PC-3 (cell line): ENCODE data around the gene ZNF778. TPM values are rescaled to one million over a fixed set of nuclear protein-coding genes. Genes with fewer than 3 reads are reported as not detected.

ENCODE experiments used
- ATAC-seq: fragments of 200-7000 bp; cut with Tn5 transposase; 2 replicates; pipeline ENCODE4 v1.9.1; 2020; ENCODE audit warnings: mild to moderate bottlenecking, moderate library complexity
- BruUV-seq: library from RNA; stranded (reverse); fragments of 400-500 nt; replicated peaks from 2 replicates; lab custom pipeline; 2021; lab: Mats Ljungman, UMichigan
- CTCF ChIA-PET: fragments of 300-600 bp; sonication (Branson Sonifier 250); formaldehyde crosslinking; loops from one replicate; lab custom pipeline; 2022; ENCODE audit warnings: antibody characterized with exemption; lab: Charles Lee
- POLR2A ChIA-PET: fragments of 300-600 bp; sonication (Branson Sonifier 250); formaldehyde crosslinking; loops from one replicate; lab custom pipeline; 2022; ENCODE audit warnings: antibody characterized with exemption; ENCODE audit not compliant: unreplicated experiment; lab: Charles Lee
- DNase-seq: peaks from one replicate; pipeline ENCODE4 v3.0.0-alpha.2; 2015
- H2AFZ ChIP-seq: fragments of 300-600 bp; sonication (generic); 2 replicates; pipeline ENCODE4 v1.6.0; 2016; ENCODE audit warnings: antibody characterized with exemption, low read length
- H3F3A ChIP-seq: fragments of 300-600 bp; sonication (generic); one replicate; pipeline ENCODE4 v1.6.0; 2017; ENCODE audit warnings: antibody characterized with exemption, low read length, control low read depth, mild to moderate bottlenecking; ENCODE audit not compliant: unreplicated experiment
- H3K27ac ChIP-seq: fragments of 300-600 bp; sonication (generic); 2 replicates; pipeline ENCODE4 v1.5.1; 2016; ENCODE audit warnings: mild to moderate bottlenecking, low read length
- H3K27me3 ChIP-seq: fragments of 300-600 bp; sonication (generic); 2 replicates; pipeline ENCODE4 v1.6.1; 2016; ENCODE audit warnings: low read length, mixed read lengths
- H3K36me3 ChIP-seq: fragments of 300-600 bp; sonication (generic); 2 replicates; pipeline ENCODE4 v1.6.1; 2016; ENCODE audit warnings: low read depth, mixed run types, low read length, mixed read lengths
- H3K4me1 ChIP-seq: fragments of 300-600 bp; sonication (generic); 2 replicates; pipeline ENCODE4 v1.5.1; 2016; ENCODE audit warnings: low read length; ENCODE audit not compliant: insufficient read depth
- H3K4me2 ChIP-seq: fragments of 300-600 bp; sonication (generic); 2 replicates; pipeline ENCODE4 v1.6.0; 2016; ENCODE audit warnings: low read length
- H3K4me3 ChIP-seq: fragments of 300-600 bp; sonication (generic); 2 replicates; pipeline ENCODE4 v1.5.1; 2016; ENCODE audit warnings: mild to moderate bottlenecking, low read length, mixed read lengths
- H3K79me2 ChIP-seq: fragments of 300-600 bp; sonication (generic); 2 replicates; pipeline ENCODE4 v1.6.1; 2017; ENCODE audit warnings: low read length, mixed read lengths
- H3K9ac ChIP-seq: fragments of 300-600 bp; sonication (generic); 2 replicates; pipeline ENCODE4 v1.6.0; 2016; ENCODE audit warnings: mild to moderate bottlenecking, low read length
- H3K9me2 ChIP-seq: fragments of 300-600 bp; sonication (generic); replicated peaks from 2 replicates; pipeline ENCODE4 v1.6.1; 2016; ENCODE audit warnings: mixed run types, low read length, mixed read lengths
- H3K9me3 ChIP-seq: fragments of 300-600 bp; sonication (generic); 2 replicates; pipeline ENCODE4 v1.6.1; 2016; ENCODE audit warnings: low read length, mixed read lengths
- H4K20me1 ChIP-seq: fragments of 300-600 bp; sonication (generic); 2 replicates; pipeline ENCODE4 v1.6.1; 2016; ENCODE audit warnings: low read length, mixed read lengths
- EZH2 ChIP-seq: fragments of 300-600 bp; sonication (generic); IDR thresholded peaks from one replicate; pipeline ENCODE4 v1.6.1; 2017; ENCODE audit warnings: antibody characterized with exemption, mild to moderate bottlenecking, low read length; ENCODE audit not compliant: unreplicated experiment
- EZH2phosphoT487 ChIP-seq: fragments of 300-600 bp; sonication (generic); IDR thresholded peaks from 2 replicates; pipeline ENCODE4 v1.6.1; 2018; ENCODE audit warnings: mild to moderate bottlenecking, antibody characterized with exemption, low read length, borderline replicate concordance
- intact Hi-C: fragments of 100-400 bp; cut with micrococcal nuclease; formaldehyde crosslinking; loops from 2 replicates; pipeline ENCODE4 v1.9.0; 2023
- total RNA-seq: library from RNA; depleted of rRNA; stranded (reverse); fragments of >200 nt; gene quantifications from 2 replicates; pipeline ENCODE4 v1.2.3, GENCODE V29; 2014
- TF ChIP-seq, protein P1 (sequence below): fragments of 300-600 bp; sonication (generic); conservative IDR thresholded peaks from 2 replicates; pipeline ENCODE4 v1.5.1; 2017; ENCODE audit warnings: antibody characterized with exemption, low read depth, mild to moderate bottlenecking, low read length

Gene ZNF778
- total RNA-seq, 1 experiment from 2014 or later = 15.3 TPM

DNA sequence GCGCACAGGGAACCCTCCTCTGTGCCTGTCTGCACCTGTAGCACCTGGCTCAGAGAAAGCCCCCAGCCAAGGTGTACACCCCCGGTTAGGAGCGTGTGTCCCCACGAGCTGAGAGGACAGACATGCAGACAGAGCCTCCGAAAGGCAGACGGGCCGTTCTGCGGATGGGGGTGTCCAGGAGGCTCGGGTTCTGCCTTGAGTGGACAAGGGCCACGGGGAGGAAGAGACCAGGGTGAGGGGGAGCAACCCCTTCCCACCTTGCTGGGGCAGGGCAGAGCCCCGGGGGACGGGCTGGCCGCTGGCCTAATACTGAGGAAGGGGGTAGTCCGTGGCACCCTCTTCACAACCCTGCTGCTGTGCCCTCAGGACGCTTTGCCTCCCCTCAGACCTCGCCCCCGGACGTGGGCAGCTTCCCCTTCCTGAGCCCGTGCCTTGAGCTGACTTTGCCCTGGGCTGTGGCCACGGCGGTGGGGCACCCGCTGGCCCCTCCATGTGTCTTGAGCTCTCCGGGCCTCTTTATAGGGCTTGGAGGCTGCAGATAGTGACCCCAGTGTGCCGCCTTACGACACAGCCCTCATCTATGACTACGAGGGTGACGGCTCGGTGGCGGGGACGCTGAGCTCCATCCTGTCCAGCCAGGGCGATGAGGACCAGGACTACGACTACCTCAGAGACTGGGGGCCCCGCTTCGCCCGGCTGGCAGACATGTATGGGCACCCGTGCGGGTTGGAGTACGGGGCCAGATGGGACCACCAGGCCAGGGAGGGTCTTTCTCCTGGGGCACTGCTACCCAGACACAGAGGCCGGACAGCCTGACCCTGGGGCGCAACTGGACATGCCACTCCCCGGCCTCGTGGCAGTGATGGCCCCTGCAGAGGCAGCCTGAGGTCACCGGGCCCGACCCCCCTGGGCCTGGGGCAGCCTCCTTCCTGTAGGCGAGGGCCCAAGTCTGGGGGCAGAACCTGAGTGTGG is 22.9 kb upstream of the ZNF778 start:
- H3K9ac ChIP-seq = no peak overlapping the region
- no peaks in the 10 kb centered on the region for H3F3A ChIP-seq
- H3K9me2 ChIP-seq = no peaks in the 10 kb centered on the region
- no peaks in the 10 kb centered on the region for H3K9me3 ChIP-seq
- ChIA-PET CTCF (no interaction called here), POLR2A (no interaction called here)
- H3K4me3 ChIP-seq = no peak overlapping the region
- H3K4me1 ChIP-seq = no peaks in the 10 kb centered on the region
- H4K20me1 ChIP-seq = no peaks in the 10 kb centered on the region
- intact Hi-C loops = no loop called here
- ATAC-seq = no peak
- H3K36me3 ChIP-seq = no peaks in the 10 kb centered on the region
- H3K79me2 ChIP-seq = no peaks in the 10 kb centered on the region
- no peak for DNase-seq
- no TSS peak for BruUV-seq
- no peak overlapping the region for H2AFZ ChIP-seq
- no peak overlapping the region for H3K27ac ChIP-seq
- H3K27me3 ChIP-seq = no peaks in the 10 kb centered on the region
- TF ChIP-seq, protein P1, sequence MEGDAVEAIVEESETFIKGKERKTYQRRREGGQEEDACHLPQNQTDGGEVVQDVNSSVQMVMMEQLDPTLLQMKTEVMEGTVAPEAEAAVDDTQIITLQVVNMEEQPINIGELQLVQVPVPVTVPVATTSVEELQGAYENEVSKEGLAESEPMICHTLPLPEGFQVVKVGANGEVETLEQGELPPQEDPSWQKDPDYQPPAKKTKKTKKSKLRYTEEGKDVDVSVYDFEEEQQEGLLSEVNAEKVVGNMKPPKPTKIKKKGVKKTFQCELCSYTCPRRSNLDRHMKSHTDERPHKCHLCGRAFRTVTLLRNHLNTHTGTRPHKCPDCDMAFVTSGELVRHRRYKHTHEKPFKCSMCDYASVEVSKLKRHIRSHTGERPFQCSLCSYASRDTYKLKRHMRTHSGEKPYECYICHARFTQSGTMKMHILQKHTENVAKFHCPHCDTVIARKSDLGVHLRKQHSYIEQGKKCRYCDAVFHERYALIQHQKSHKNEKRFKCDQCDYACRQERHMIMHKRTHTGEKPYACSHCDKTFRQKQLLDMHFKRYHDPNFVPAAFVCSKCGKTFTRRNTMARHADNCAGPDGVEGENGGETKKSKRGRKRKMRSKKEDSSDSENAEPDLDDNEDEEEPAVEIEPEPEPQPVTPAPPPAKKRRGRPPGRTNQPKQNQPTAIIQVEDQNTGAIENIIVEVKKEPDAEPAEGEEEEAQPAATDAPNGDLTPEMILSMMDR = no peak
- H3K4me2 ChIP-seq = no peak overlapping the region

DNA sequence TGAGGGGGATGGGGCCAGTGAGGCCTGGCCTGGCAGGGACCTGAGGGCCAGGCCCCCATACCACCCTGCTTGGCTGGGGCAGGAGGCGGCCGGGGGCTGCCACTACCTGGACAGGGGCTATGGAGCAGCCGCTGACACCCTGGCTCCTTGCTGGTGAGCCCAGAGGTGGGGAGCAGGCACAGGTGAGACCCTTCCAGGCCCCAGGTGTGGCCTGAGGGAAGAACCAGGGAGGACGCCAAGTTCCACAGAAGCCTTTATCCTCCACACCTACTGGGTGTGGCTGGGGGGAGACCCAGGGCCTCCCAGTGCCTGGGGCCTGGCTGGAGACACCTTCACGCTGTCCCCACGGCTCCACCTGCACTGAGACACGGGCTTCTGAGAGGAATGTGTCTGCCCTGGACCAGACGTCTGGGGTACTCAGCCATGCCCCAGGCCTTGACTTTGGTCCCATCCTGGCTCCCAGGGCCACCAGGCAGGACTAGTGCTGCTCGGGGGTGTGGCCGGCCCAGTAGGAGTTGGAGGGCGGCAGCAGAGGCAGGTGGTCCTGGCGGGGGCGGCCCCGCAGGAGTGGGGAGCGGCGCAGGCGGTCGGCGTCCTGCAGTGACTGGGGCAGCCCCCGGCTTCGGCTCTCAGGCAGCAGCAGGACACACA is 21.9 kb upstream of the ZNF778 start:
- no peak for ATAC-seq
- intact Hi-C loops = no loop called here
- TF ChIP-seq EZH2phosphoT487 (no peak), EZH2 (no peak)
- TF ChIP-seq, protein P1 = no peak
- Histone ChIP-seq H3K27ac (no peak overlapping the region), H3K9me2 (no peaks in the 10 kb centered on the region), H3K4me1 (no peaks in the 10 kb centered on the region), H3K79me2 (no peaks in the 10 kb centered on the region), H2AFZ (no peak overlapping the region), H3K9me3 (no peaks in the 10 kb centered on the region), H3K9ac (no peak overlapping the region), H3F3A (no peaks in the 10 kb centered on the region), H3K4me2 (no peak overlapping the region), H4K20me1 (no peaks in the 10 kb centered on the region), H3K36me3 (no peaks in the 10 kb centered on the region), H3K4me3 (no peak overlapping the region), H3K27me3 (0 out of 2 replicates have a peak, but pooled peaks cover 2% of the 10 kb centered on the region)
- POLR2A ChIA-PET = no interaction called here
- CTCF ChIA-PET = no interaction called here
- BruUV-seq = no TSS peak
- no peak for DNase-seq
